ENCODE measurements around the gene PDZRN3. TPM values are rescaled to one million over a fixed set of nuclear protein-coding genes. Genes with fewer than 3 reads are reported as not detected.

PDZRN3 gene
- total RNA-seq, 1 donor from 2014 or later, result 19.8 TPM

- TF ChIP-seq CTCF (IDR thresholded peaks at IDR 0.05; ENCODE audit: insufficient read depth, low read depth, low read length) (no peak), EZH2 (IDR thresholded peaks at IDR 0.05; ENCODE audit: insufficient read depth, low read length) (no peak)
- no peaks in the 10 kb centered on the region for H3K36me3 ChIP-seq (ENCODE audit: insufficient read depth, low read length)
Measured at GRCh38 chr3:73497646-73498406, 126.9 kb downstream of the PDZRN3 start.

GRCh38 chr3:73493543-73494308 lies 131.0 kb downstream of the PDZRN3 start:
- H3K4me1 ChIP-seq (ENCODE audit: insufficient read depth, low read length), result peaks cover 15% of the 10 kb centered on the region
- Mint-ChIP-seq H3K27ac (ENCODE audit: unreplicated experiment) (peak overlapping the region; percentile 82), H3K27me3 (ENCODE audit: low read depth, unreplicated experiment) (no peaks in the 10 kb centered on the region), H3K4me3 (ENCODE audit: unreplicated experiment) (no peak overlapping the region), H3K4me1 (ENCODE audit: low read depth, unreplicated experiment) (peaks cover 37% of the 10 kb centered on the region), H3K9me3 (ENCODE audit: unreplicated experiment) (no peaks in the 10 kb centered on the region), H3K36me3 (ENCODE audit: low read depth, unreplicated experiment) (no peaks in the 10 kb centered on the region)
- H3K4me2 ChIP-seq (ENCODE audit: low read length), result peak overlapping the region; percentile 51
- H3K27ac ChIP-seq (ENCODE audit: low read depth, low read length), result peak overlapping the region; percentile 75
- no peak for TF ChIP-seq EZH2 (IDR thresholded peaks at IDR 0.05; ENCODE audit: insufficient read depth, low read length)
- TF ChIP-seq CTCF (IDR thresholded peaks at IDR 0.05; ENCODE audit: insufficient read depth, low read depth, low read length), result no peak
- no peaks in the 10 kb centered on the region for H3K27me3 ChIP-seq (ENCODE audit: insufficient read depth, low read length)
- H4K20me1 ChIP-seq (ENCODE audit: insufficient read depth, low read length), result no peaks in the 10 kb centered on the region
- DNase-seq (ENCODE audit: low read depth) (peak; percentile 87), FAIRE-seq (peak; percentile 97)
- peak overlapping the region; percentile 16 for H3K9ac ChIP-seq (ENCODE audit: low read length)
- no peaks in the 10 kb centered on the region for H3K9me3 ChIP-seq (ENCODE audit: insufficient read depth, low read depth, low read length)
- no peaks in the 10 kb centered on the region for H3K36me3 ChIP-seq (ENCODE audit: insufficient read depth, low read length)
- no peaks in the 10 kb centered on the region for H3K79me2 ChIP-seq (ENCODE audit: insufficient read depth, low read length)
- H2AFZ ChIP-seq (ENCODE audit: low read depth, low read length), result peak overlapping the region; percentile 2
- no peak overlapping the region for H3K4me3 ChIP-seq (ENCODE audit: insufficient read depth, low read depth, low read length)

More at GRCh38 chr3:73497646-73498406, 126.9 kb downstream of the PDZRN3 start:
- Mint-ChIP-seq H3K27me3 (ENCODE audit: low read depth, unreplicated experiment) (no peaks in the 10 kb centered on the region), H3K4me1 (ENCODE audit: low read depth, unreplicated experiment) (peaks cover 37% of the 10 kb centered on the region), H3K27ac (ENCODE audit: unreplicated experiment) (peak overlapping the region; percentile 68), H3K36me3 (ENCODE audit: low read depth, unreplicated experiment) (peaks cover 1% of the 10 kb centered on the region), H3K9me3 (ENCODE audit: unreplicated experiment) (no peaks in the 10 kb centered on the region), H3K4me3 (ENCODE audit: unreplicated experiment) (no peak overlapping the region)
- no peaks in the 10 kb centered on the region for H3K9me3 ChIP-seq (ENCODE audit: insufficient read depth, low read depth, low read length)
- H2AFZ ChIP-seq (ENCODE audit: low read depth, low read length), result no peak overlapping the region
- H3K4me3 ChIP-seq (ENCODE audit: insufficient read depth, low read depth, low read length), result no peak overlapping the region
- FAIRE-seq, result no peak
- no peak for DNase-seq (ENCODE audit: low read depth)
- no peak overlapping the region for H3K4me2 ChIP-seq (ENCODE audit: low read length)
- H3K27ac ChIP-seq (ENCODE audit: low read depth, low read length), result no peak overlapping the region
- no peaks in the 10 kb centered on the region for H3K79me2 ChIP-seq (ENCODE audit: insufficient read depth, low read length)
- no peaks in the 10 kb centered on the region for H4K20me1 ChIP-seq (ENCODE audit: insufficient read depth, low read length)
- no peak overlapping the region for H3K9ac ChIP-seq (ENCODE audit: low read length)
- H3K27me3 ChIP-seq (ENCODE audit: insufficient read depth, low read length), result no peaks in the 10 kb centered on the region
- peaks cover 25% of the 10 kb centered on the region for H3K4me1 ChIP-seq (ENCODE audit: insufficient read depth, low read length)

All from astrocyte (in vitro differentiated cells and primary cell).